Hematopoietic multipotent progenitor cell treated with erythropoietin and hydrocortisone succinate and interleukin-3 and kit ligand, for 4 days (in vitro differentiated cells): Measurements from ENCODE around the gene FRMPD2.
"Not testable (repeated sequence)": the region's sequence is repeated elsewhere in the genome, so short reads cannot be mapped to it uniquely, and the experiment has no call there.

Experiments used
- DNase-seq: peaks from one replicate; pipeline ENCODE4 v3.0.0-alpha.2; 2015

The FRMPD2 gene

GRCh38 chr10:48249763-48250351 is 24.6 kb downstream of the FRMPD2 start:
- no peak for DNase-seq

GRCh38 chr10:48249004-48249762 is 25.3 kb downstream of the FRMPD2 start:
- DNase-seq = no peak

- no peak for DNase-seq
These were observed 26.0 kb downstream of the FRMPD2 start for GRCh38 chr10:48248462-48248861.

GRCh38 chr10:48247680-48248079 is 26.8 kb downstream of the FRMPD2 start:
- DNase-seq = no peak

- DNase-seq = no peak
These were observed 28.0 kb downstream of the FRMPD2 start for GRCh38 chr10:48246501-48246900.

GRCh38 chr10:48245977-48246376 is 28.5 kb downstream of the FRMPD2 start:
- DNase-seq = no peak

GRCh38 chr10:48243921-48244320 is 30.6 kb downstream of the FRMPD2 start:
- DNase-seq = not testable (repeated sequence)

- DNase-seq = no peak
These were observed 31.0 kb downstream of the FRMPD2 start for GRCh38 chr10:48243487-48243886.

GRCh38 chr10:48242171-48242904 is 32.2 kb downstream of the FRMPD2 start:
- no peak for DNase-seq

GRCh38 chr10:48241332-48241731 is 33.2 kb downstream of the FRMPD2 start:
- DNase-seq = no peak

- no peak for DNase-seq
These were observed 34.3 kb downstream of the FRMPD2 start for GRCh38 chr10:48240196-48240595.

GRCh38 chr10:48239618-48240017 is 34.9 kb downstream of the FRMPD2 start:
- DNase-seq = no peak

- no peak for DNase-seq
These were observed 35.5 kb downstream of the FRMPD2 start for GRCh38 chr10:48238826-48239520.

- no peak for DNase-seq
These were observed 36.9 kb downstream of the FRMPD2 start for GRCh38 chr10:48237259-48238250.

- no peak for DNase-seq
These were observed 38.3 kb downstream of the FRMPD2 start for GRCh38 chr10:48236199-48236621.

GRCh38 chr10:48235501-48235900 is 39.0 kb downstream of the FRMPD2 start:
- no peak for DNase-seq

- DNase-seq = no peak
These were observed 39.7 kb downstream of the FRMPD2 start for GRCh38 chr10:48234787-48235186.

GRCh38 chr10:48234295-48234694 is 40.2 kb downstream of the FRMPD2 start:
- DNase-seq = no peak

- DNase-seq = no peak
These were observed 40.9 kb downstream of the FRMPD2 start for GRCh38 chr10:48233559-48234005.

GRCh38 chr10:48232717-48233447 is 41.6 kb downstream of the FRMPD2 start:
- DNase-seq = no peak

GRCh38 chr10:48231699-48232315 is 42.7 kb downstream of the FRMPD2 start:
- peak; percentile 7 for DNase-seq
